HepG2 (cell line): ENCODE data around the gene PROC. TPM values are rescaled to one million over a fixed set of nuclear protein-coding genes. Genes with fewer than 3 reads are reported as not detected.

Experiments
- NCOR1 ChIP-seq: fragments of 200-600 bp; sonication (generic); IDR thresholded peaks from 2 replicates; pipeline ENCODE4 v1.7.0; 2017; ENCODE audit warnings: antibody characterized with exemption, low read length, borderline replicate concordance
- NFKBIZ ChIP-seq: IDR thresholded peaks from 2 replicates; pipeline ENCODE4 v1.6.1; 2018; ENCODE audit warnings: missing genetic modification reagents, missing compliant biosample characterization
- SP5 ChIP-seq: IDR thresholded peaks from 2 replicates; pipeline ENCODE4 v1.6.1; 2016; ENCODE audit warnings: low read depth, borderline replicate concordance
- SYNCRIP ChIP-seq: fragments of 200-400 bp; formaldehyde crosslinking; IDR thresholded peaks from 2 replicates; pipeline ENCODE4 v1.6.1; 2018; ENCODE audit warnings: mild to moderate bottlenecking, low read depth, low read length; ENCODE audit not compliant: insufficient read depth
- ZFP82 ChIP-seq: sonication (generic); formaldehyde crosslinking; IDR thresholded peaks from 2 replicates; pipeline ENCODE4 v1.5.1; 2020; ENCODE audit warnings: mild to moderate bottlenecking, missing genetic modification reagents, borderline replicate concordance
- ZKSCAN5 ChIP-seq: sonication (generic); formaldehyde crosslinking; IDR thresholded peaks from 2 replicates; pipeline ENCODE4 v1.5.1; 2020; ENCODE audit warnings: mild to moderate bottlenecking, missing genetic modification reagents
- ZNF24 ChIP-seq: fragments of 450-650 bp; IDR thresholded peaks from 2 replicates; pipeline ENCODE4 v1.6.1; 2017; ENCODE audit warnings: antibody characterized with exemption, mild to moderate bottlenecking
- ZNF790 ChIP-seq: sonication (generic); formaldehyde crosslinking; IDR thresholded peaks from 2 replicates; pipeline ENCODE4 v1.8.0; 2022; ENCODE audit warnings: missing genetic modification reagents, mild to moderate bottlenecking, borderline replicate concordance
- polyA plus RNA-seq, 8 experiments: library from polyadenylated mRNA; depleted of rRNA in 3 of 8; stranded (reverse) in 7 of 8; unstranded in 1 of 8; fragments of >200 nt; fragmentation: Illumina TruSeq in 4 of 8; extraction: Trizol in 4 of 8; gene quantifications; 2 replicates each; pipeline versions ENCODE4 v1.2.1 to v1.2.3, GENCODE V29; 2011 to 2016; ENCODE audit warnings: low read depth in 4 of 8, missing spikeins in 1 of 8, mixed read lengths in 1 of 8; ENCODE audit not compliant: insufficient read depth in 1 of 8
- total RNA-seq, 5 experiments: library from RNA; depleted of rRNA; stranded (reverse); fragments of >200 nt; fragmentation: Illumina TruSeq; extraction: Trizol; gene quantifications; 2 replicates each; pipeline ENCODE4 v1.2.3, GENCODE V29; 2016; ENCODE audit warnings: low read depth in 1 of 5
- TF ChIP-seq, protein P1 (sequence below): sonication (generic); formaldehyde crosslinking; conservative IDR thresholded peaks from 2 replicates; pipeline ENCODE4 v1.8.0; 2022; ENCODE audit warnings: mild to moderate bottlenecking, moderate library complexity, missing genetic modification reagents
- TF ChIP-seq, protein P2 (sequence below), 2 experiments: IDR thresholded peaks; 2 replicates each; pipeline ENCODE4 v1.6.1; 2011 to 2012; ENCODE audit warnings: low read length in 2 of 2, borderline replicate concordance in 1 of 2, low read depth in 1 of 2, mild to moderate bottlenecking in 1 of 2, moderate library complexity in 1 of 2
- TF ChIP-seq, protein P3 (sequence below): sonication (generic); formaldehyde crosslinking; IDR thresholded peaks from 2 replicates; pipeline ENCODE4 v1.9.0; 2021; ENCODE audit warnings: missing genetic modification reagents, borderline replicate concordance
- TF ChIP-seq, protein P4 (sequence below): sonication (generic); formaldehyde crosslinking; IDR thresholded peaks from 2 replicates; pipeline ENCODE4 v1.5.0; 2020; ENCODE audit warnings: missing genetic modification reagents
- TF ChIP-seq, protein P5 (sequence below): IDR thresholded peaks from 2 replicates; pipeline ENCODE4 v1.6.1; 2018; ENCODE audit warnings: missing genetic modification reagents
- TF ChIP-seq, protein P6 (sequence below): sonication (generic); formaldehyde crosslinking; IDR thresholded peaks from 2 replicates; pipeline ENCODE4 v1.5.0; 2020; ENCODE audit warnings: missing genetic modification reagents

Gene PROC
- total and polyA plus RNA-seq, 2 of the 13 experiments (the other 11 are each of a cell fraction or from before 2014, with no cell fraction given) = 134 to 185 TPM

DNA sequence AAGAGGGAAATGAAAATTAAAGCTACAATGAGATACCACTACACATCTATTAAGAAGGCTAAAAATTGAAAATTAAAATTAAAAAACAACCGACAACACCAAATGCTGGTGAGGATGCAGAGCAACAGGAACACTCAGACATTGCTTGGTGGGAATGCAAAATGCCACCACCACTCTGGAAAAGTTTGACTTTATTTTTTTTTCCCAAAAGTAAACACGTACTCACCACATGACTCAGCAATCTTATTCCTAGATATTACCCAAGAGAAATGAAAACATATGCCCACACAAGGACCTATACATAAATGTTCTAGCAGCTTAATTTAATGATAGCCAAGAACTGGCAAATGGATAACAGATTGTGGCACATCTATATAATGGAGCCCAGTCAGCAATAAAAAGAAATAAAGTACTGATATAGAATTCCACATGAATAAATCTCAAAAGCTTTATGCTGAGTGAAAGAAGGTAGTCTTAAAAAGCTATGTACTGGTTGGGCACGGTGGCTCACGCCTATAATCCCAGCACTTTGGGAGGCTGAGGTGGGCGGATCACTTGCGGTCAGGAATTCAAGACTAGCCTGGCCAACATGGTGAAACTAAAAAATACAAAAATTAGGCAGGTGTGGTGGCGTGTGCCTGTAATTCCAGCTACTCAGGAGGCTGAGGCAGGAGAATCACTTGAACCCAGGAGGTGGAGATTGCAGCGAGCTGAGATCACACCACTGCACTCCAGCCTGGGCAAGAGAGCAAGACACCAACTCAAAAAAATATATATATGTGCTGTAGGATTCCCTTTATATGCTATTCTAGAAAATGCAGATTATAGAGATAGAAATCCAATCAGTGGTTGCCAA is 4.2 kb upstream of the PROC start (continued):
- TF ChIP-seq, protein P1, sequence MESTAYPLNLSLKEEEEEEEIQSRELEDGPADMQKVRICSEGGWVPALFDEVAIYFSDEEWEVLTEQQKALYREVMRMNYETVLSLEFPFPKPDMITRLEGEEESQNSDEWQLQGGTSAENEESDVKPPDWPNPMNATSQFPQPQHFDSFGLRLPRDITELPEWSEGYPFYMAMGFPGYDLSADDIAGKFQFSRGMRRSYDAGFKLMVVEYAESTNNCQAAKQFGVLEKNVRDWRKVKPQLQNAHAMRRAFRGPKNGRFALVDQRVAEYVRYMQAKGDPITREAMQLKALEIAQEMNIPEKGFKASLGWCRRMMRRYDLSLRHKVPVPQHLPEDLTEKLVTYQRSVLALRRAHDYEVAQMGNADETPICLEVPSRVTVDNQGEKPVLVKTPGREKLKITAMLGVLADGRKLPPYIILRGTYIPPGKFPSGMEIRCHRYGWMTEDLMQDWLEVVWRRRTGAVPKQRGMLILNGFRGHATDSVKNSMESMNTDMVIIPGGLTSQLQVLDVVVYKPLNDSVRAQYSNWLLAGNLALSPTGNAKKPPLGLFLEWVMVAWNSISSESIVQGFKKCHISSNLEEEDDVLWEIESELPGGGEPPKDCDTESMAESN = peak; percentile 58; the same call in 1 of the 2 replicates
- TF ChIP-seq, protein P2, sequence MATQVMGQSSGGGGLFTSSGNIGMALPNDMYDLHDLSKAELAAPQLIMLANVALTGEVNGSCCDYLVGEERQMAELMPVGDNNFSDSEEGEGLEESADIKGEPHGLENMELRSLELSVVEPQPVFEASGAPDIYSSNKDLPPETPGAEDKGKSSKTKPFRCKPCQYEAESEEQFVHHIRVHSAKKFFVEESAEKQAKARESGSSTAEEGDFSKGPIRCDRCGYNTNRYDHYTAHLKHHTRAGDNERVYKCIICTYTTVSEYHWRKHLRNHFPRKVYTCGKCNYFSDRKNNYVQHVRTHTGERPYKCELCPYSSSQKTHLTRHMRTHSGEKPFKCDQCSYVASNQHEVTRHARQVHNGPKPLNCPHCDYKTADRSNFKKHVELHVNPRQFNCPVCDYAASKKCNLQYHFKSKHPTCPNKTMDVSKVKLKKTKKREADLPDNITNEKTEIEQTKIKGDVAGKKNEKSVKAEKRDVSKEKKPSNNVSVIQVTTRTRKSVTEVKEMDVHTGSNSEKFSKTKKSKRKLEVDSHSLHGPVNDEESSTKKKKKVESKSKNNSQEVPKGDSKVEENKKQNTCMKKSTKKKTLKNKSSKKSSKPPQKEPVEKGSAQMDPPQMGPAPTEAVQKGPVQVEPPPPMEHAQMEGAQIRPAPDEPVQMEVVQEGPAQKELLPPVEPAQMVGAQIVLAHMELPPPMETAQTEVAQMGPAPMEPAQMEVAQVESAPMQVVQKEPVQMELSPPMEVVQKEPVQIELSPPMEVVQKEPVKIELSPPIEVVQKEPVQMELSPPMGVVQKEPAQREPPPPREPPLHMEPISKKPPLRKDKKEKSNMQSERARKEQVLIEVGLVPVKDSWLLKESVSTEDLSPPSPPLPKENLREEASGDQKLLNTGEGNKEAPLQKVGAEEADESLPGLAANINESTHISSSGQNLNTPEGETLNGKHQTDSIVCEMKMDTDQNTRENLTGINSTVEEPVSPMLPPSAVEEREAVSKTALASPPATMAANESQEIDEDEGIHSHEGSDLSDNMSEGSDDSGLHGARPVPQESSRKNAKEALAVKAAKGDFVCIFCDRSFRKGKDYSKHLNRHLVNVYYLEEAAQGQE (IDR thresholded peaks at IDR 0.05; ENCODE audit: borderline replicate concordance in 1 of 2, low read depth in 1 of 2, low read length in 2 of 2) = no peak
- TF ChIP-seq SP5 (0 out of 2 replicates have a peak, but pooled peaks have one; percentile 26), SYNCRIP (no peak), ZNF24 (no peak), ZNF790 (CRISPR knock-in tag) (no peak), ZFP82 (CRISPR knock-in tag) (no peak), ZKSCAN5 (CRISPR knock-in tag) (no peak), NCOR1 (no peak), NFKBIZ (no peak)
- TF ChIP-seq, protein P3, sequence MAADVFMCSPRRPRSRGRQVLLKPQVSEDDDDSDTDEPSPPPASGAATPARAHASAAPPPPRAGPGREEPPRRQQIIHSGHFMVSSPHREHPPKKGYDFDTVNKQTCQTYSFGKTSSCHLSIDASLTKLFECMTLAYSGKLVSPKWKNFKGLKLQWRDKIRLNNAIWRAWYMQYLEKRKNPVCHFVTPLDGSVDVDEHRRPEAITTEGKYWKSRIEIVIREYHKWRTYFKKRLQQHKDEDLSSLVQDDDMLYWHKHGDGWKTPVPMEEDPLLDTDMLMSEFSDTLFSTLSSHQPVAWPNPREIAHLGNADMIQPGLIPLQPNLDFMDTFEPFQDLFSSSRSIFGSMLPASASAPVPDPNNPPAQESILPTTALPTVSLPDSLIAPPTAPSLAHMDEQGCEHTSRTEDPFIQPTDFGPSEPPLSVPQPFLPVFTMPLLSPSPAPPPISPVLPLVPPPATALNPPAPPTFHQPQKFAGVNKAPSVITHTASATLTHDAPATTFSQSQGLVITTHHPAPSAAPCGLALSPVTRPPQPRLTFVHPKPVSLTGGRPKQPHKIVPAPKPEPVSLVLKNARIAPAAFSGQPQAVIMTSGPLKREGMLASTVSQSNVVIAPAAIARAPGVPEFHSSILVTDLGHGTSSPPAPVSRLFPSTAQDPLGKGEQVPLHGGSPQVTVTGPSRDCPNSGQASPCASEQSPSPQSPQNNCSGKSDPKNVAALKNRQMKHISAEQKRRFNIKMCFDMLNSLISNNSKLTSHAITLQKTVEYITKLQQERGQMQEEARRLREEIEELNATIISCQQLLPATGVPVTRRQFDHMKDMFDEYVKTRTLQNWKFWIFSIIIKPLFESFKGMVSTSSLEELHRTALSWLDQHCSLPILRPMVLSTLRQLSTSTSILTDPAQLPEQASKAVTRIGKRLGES (CRISPR knock-in tag) = no peak
- TF ChIP-seq, protein P4, sequence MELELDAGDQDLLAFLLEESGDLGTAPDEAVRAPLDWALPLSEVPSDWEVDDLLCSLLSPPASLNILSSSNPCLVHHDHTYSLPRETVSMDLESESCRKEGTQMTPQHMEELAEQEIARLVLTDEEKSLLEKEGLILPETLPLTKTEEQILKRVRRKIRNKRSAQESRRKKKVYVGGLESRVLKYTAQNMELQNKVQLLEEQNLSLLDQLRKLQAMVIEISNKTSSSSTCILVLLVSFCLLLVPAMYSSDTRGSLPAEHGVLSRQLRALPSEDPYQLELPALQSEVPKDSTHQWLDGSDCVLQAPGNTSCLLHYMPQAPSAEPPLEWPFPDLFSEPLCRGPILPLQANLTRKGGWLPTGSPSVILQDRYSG = no peak
- TF ChIP-seq, protein P5, sequence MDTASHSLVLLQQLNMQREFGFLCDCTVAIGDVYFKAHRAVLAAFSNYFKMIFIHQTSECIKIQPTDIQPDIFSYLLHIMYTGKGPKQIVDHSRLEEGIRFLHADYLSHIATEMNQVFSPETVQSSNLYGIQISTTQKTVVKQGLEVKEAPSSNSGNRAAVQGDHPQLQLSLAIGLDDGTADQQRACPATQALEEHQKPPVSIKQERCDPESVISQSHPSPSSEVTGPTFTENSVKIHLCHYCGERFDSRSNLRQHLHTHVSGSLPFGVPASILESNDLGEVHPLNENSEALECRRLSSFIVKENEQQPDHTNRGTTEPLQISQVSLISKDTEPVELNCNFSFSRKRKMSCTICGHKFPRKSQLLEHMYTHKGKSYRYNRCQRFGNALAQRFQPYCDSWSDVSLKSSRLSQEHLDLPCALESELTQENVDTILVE (CRISPR knock-in tag) = 0 out of 2 replicates have a peak, but pooled peaks have one; percentile 53
- TF ChIP-seq, protein P6, sequence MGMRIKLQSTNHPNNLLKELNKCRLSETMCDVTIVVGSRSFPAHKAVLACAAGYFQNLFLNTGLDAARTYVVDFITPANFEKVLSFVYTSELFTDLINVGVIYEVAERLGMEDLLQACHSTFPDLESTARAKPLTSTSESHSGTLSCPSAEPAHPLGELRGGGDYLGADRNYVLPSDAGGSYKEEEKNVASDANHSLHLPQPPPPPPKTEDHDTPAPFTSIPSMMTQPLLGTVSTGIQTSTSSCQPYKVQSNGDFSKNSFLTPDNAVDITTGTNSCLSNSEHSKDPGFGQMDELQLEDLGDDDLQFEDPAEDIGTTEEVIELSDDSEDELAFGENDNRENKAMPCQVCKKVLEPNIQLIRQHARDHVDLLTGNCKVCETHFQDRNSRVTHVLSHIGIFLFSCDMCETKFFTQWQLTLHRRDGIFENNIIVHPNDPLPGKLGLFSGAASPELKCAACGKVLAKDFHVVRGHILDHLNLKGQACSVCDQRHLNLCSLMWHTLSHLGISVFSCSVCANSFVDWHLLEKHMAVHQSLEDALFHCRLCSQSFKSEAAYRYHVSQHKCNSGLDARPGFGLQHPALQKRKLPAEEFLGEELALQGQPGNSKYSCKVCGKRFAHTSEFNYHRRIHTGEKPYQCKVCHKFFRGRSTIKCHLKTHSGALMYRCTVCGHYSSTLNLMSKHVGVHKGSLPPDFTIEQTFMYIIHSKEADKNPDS (CRISPR knock-in tag) = no peak
